Panc1 (cell line): ENCODE results near the gene IRS1. TPM values are rescaled to one million over a fixed set of nuclear protein-coding genes. Genes with fewer than 3 reads are reported as not detected.

Experiments
- ATAC-seq: fragments of 200-7000 bp; cut with Tn5 transposase; 2 replicates; pipeline ENCODE4 v1.9.1; 2020; ENCODE audit warnings: mild to moderate bottlenecking, moderate library complexity
- BruUV-seq: library from RNA; stranded (reverse); fragments of 400-500 nt; replicated peaks from 2 replicates; lab custom pipeline; 2021; lab: Mats Ljungman, UMichigan
- CTCF ChIA-PET: fragments of 300-600 bp; sonication (Branson Sonifier 250); formaldehyde crosslinking; loops from one replicate; lab custom pipeline; 2022; ENCODE audit warnings: antibody characterized with exemption; lab: Charles Lee
- POLR2A ChIA-PET: fragments of 300-600 bp; sonication (Branson Sonifier 250); formaldehyde crosslinking; loops from one replicate; lab custom pipeline; 2022; ENCODE audit warnings: antibody characterized with exemption; lab: Charles Lee
- DNase-seq: peaks from one replicate; pipeline ENCODE4 v3.0.0-alpha.2; 2010; ENCODE audit warnings: low read depth, low spot score
- H3K27ac ChIP-seq: 2 replicates; pipeline ENCODE4 v1.5.1; 2011; ENCODE audit warnings: mild to moderate bottlenecking, low read length, inconsistent platforms
- H3K27me3 ChIP-seq: fragments of 200-500 bp; sonication (Bioruptor generic); 2 replicates; pipeline ENCODE4 v1.6.0; 2014; ENCODE audit warnings: low read length, inconsistent platforms; ENCODE audit not compliant: control insufficient read depth, insufficient read depth
- H3K36me3 ChIP-seq: fragments of 200-500 bp; sonication (Bioruptor generic); 2 replicates; pipeline ENCODE4 v1.5.1; 2014; ENCODE audit warnings: inconsistent platforms, mild to moderate bottlenecking, low read length, moderate library complexity; ENCODE audit not compliant: control insufficient read depth, insufficient read depth
- H3K4me1 ChIP-seq: 2 replicates; pipeline ENCODE4 v1.5.1; 2011; ENCODE audit warnings: inconsistent platforms, mild to moderate bottlenecking, low read length, moderate library complexity; ENCODE audit not compliant: control insufficient read depth, insufficient read depth
- H3K4me3 ChIP-seq, 2 experiments: 2 replicates each; pipeline ENCODE4 v1.5.1; 2011 to 2012; ENCODE audit warnings: low read depth in 2 of 2, low read length in 2 of 2, mild to moderate bottlenecking in 2 of 2, inconsistent platforms in 1 of 2, moderate library complexity in 1 of 2
- H3K9me3 ChIP-seq: fragments of 200-500 bp; sonication (Bioruptor generic); 2 replicates; pipeline ENCODE4 v1.5.1; 2014; ENCODE audit warnings: low read depth, mild to moderate bottlenecking, inconsistent platforms, low read length, moderate library complexity; ENCODE audit not compliant: control insufficient read depth, insufficient read depth
- CTCF ChIP-seq: fragments of 450-650 bp; IDR thresholded peaks from 2 replicates; pipeline ENCODE4 v1.5.1; 2017; ENCODE audit warnings: mild to moderate bottlenecking
- POLR2AphosphoS5 ChIP-seq: IDR thresholded peaks from 2 replicates; pipeline ENCODE4 v1.6.1; 2012; ENCODE audit warnings: mild to moderate bottlenecking, low read depth, low read length, moderate library complexity
- REST ChIP-seq, 2 experiments: IDR thresholded peaks; 2 replicates each; pipeline ENCODE4 v1.6.1; 2011 to 2012; ENCODE audit warnings: low read depth in 2 of 2, control low read depth in 1 of 2, low read length in 1 of 2, mild to moderate bottlenecking in 1 of 2, moderate library complexity in 1 of 2; ENCODE audit not compliant: insufficient read depth in 1 of 2
- SIN3A ChIP-seq: IDR thresholded peaks from 2 replicates; pipeline ENCODE4 v1.6.1; 2012; ENCODE audit warnings: low read depth, mild to moderate bottlenecking, low read length, moderate library complexity, borderline replicate concordance; ENCODE audit not compliant: insufficient read depth
- TCF7L2 ChIP-seq: IDR thresholded peaks from 2 replicates; pipeline ENCODE4 v1.6.1; 2011; ENCODE audit warnings: mild to moderate bottlenecking, low read depth, low read length, inconsistent platforms
- in situ Hi-C: cut with HindIII; loops from 2 replicates; pipeline ENCODE4 v1.10.0; 2016; ENCODE audit warnings: low sequenced_read_pairs, low pct_unique_long_range_greater_than_20kb
- intact Hi-C: fragments of 100-400 bp; cut with micrococcal nuclease; formaldehyde crosslinking; loops from one replicate; pipeline ENCODE4 v1.10.0; 2022; ENCODE audit not compliant: unreplicated experiment
- total RNA-seq: library from RNA; stranded (reverse); gene quantifications from one replicate; pipeline ENCODE4 v1.2.1, GENCODE V29; 2021; ENCODE audit not compliant: unreplicated experiment

IRS1 gene
- total RNA-seq, 1 experiment from 2014 or later = 27.3 TPM

GRCh38 chr2:226783885-226784284 lies 15.7 kb downstream of the IRS1 start:
- ChIA-PET CTCF (no interaction called here), POLR2A (no interaction called here)
- intact Hi-C loops (no loop called here), in situ Hi-C loops (no loop called here)
- BruUV-seq = no TSS peak
- Histone ChIP-seq H3K27me3 (no peaks in the 10 kb centered on the region), H3K4me3 (no peak overlapping the region), H3K27ac (no peak overlapping the region), H3K4me1 (peaks cover 10% of the 10 kb centered on the region; the same call in 1 of the 2 replicates), H3K36me3 (no peaks in the 10 kb centered on the region), H3K9me3 (peaks cover 6% of the 10 kb centered on the region; the same call in 1 of the 2 replicates)
- ATAC-seq = no peak
- no peak for TF ChIP-seq TCF7L2
- no peak for TF ChIP-seq REST (IDR thresholded peaks at IDR 0.05; ENCODE audit: insufficient read depth in 1 of 2, low read depth in 2 of 2, low read length in 1 of 2)
- no peak for TF ChIP-seq CTCF
- no peak for TF ChIP-seq SIN3A
- no peak for TF ChIP-seq POLR2AphosphoS5
- DNase-seq = no peak

GRCh38 chr2:226782092-226782713 lies 17.4 kb downstream of the IRS1 start:
- intact Hi-C loops (no loop called here), in situ Hi-C loops (no loop called here)
- DNase-seq (no peak), ATAC-seq (no peak)
- H3K36me3 ChIP-seq = no peaks in the 10 kb centered on the region
- H3K4me3 ChIP-seq = no peak overlapping the region
- H3K27me3 ChIP-seq = no peaks in the 10 kb centered on the region
- CTCF ChIA-PET = no interaction called here
- TF ChIP-seq REST (IDR thresholded peaks at IDR 0.05; ENCODE audit: insufficient read depth in 1 of 2, low read depth in 2 of 2, low read length in 1 of 2) (no peak), CTCF (no peak), POLR2AphosphoS5 (no peak), TCF7L2 (no peak), SIN3A (no peak)
- POLR2A ChIA-PET = no interaction called here
- no TSS peak for BruUV-seq
- H3K4me1 ChIP-seq = peaks cover 4% of the 10 kb centered on the region; the same call in 1 of the 2 replicates
- peaks cover 6% of the 10 kb centered on the region; the same call in 1 of the 2 replicates for H3K9me3 ChIP-seq
- no peak overlapping the region for H3K27ac ChIP-seq
